ENCODE data around the gene ZDHHC13.

GRCh38 chr11:19076744-19077589 lies 40.0 kb upstream of the ZDHHC13 start:
- TF ChIP-seq CTCF (IDR thresholded peaks at IDR 0.05; ENCODE audit: low read depth, low read length, missing input control) (peak; percentile 95), REST (IDR thresholded peaks at IDR 0.05) (no peak)
